ENCODE measurements around the gene AMPD2.

- TF ChIP-seq CTCF (IDR thresholded peaks at IDR 0.05), result no peak
- TF ChIP-seq EP300 (IDR thresholded peaks at IDR 0.05; ENCODE audit: low read depth), result no peak
- no peak for TF ChIP-seq POLR2A (IDR thresholded peaks at IDR 0.05)
- TF ChIP-seq POLR2AphosphoS5 (IDR thresholded peaks at IDR 0.05), result no peak
Observed at GRCh38 chr1:109642626-109643025, 23.0 kb downstream of the AMPD2 start.

All from transverse colon (tissue), 4 donors.